ENCODE data around the gene ZBTB9.

- TF ChIP-seq REST (IDR thresholded peaks at IDR 0.05; ENCODE audit: low read depth) (no peak), POLR2AphosphoS5 (IDR thresholded peaks at IDR 0.05; ENCODE audit: low read depth, low read length) (no peak), EZH2 (IDR thresholded peaks at IDR 0.05) (no peak), CTCF (IDR thresholded peaks at IDR 0.05 in 2 of 3, conservative IDR thresholded peaks at IDR 0.05 in 1 of 3; ENCODE audit: borderline replicate concordance in 1 of 3, insufficient read depth in 1 of 3, low read depth in 2 of 3, low read length in 2 of 3) (no peak), ZBTB33 (IDR thresholded peaks at IDR 0.05; ENCODE audit: extremely low read depth, insufficient replicate concordance, low read length) (no peak), MAX (IDR thresholded peaks at IDR 0.05) (no peak), EGR1 (IDR thresholded peaks at IDR 0.05; ENCODE audit: low read depth) (no peak), JUND (IDR thresholded peaks at IDR 0.05) (no peak), CEBPB (IDR thresholded peaks at IDR 0.05; ENCODE audit: low read depth) (no peak), SRF (IDR thresholded peaks at IDR 0.05; ENCODE audit: low read depth) (no peak), POLR2A (IDR thresholded peaks at IDR 0.05; ENCODE audit: borderline replicate concordance, extremely low read depth, insufficient read depth, insufficient read length) (no peak), ATF3 (IDR thresholded peaks at IDR 0.05) (no peak), SIN3A (IDR thresholded peaks at IDR 0.05; ENCODE audit: low read depth) (no peak), SP1 (IDR thresholded peaks at IDR 0.05; ENCODE audit: low read depth) (no peak)
These were observed 36.2 kb downstream of the ZBTB9 start for GRCh38 chr6:33490621-33491020.

All from HCT116 (cell line).